Stimulated activated CD4-positive, alpha-beta T cell treated with anti-CD3 and anti-CD28 coated beads, Interleukin-4, amount 100 ng/mL, for 4 hours (primary cell): ENCODE measurements around the gene NR1H3.
"Not testable (repeated sequence)": the region's sequence is repeated elsewhere in the genome, so short reads cannot be mapped to it uniquely, and the experiment has no call there.

Source experiments
- DNase-seq, 2 experiments: peaks; one replicate each; pipeline ENCODE4 v3.0.0-alpha.2; 2020

NR1H3 gene

DNA sequence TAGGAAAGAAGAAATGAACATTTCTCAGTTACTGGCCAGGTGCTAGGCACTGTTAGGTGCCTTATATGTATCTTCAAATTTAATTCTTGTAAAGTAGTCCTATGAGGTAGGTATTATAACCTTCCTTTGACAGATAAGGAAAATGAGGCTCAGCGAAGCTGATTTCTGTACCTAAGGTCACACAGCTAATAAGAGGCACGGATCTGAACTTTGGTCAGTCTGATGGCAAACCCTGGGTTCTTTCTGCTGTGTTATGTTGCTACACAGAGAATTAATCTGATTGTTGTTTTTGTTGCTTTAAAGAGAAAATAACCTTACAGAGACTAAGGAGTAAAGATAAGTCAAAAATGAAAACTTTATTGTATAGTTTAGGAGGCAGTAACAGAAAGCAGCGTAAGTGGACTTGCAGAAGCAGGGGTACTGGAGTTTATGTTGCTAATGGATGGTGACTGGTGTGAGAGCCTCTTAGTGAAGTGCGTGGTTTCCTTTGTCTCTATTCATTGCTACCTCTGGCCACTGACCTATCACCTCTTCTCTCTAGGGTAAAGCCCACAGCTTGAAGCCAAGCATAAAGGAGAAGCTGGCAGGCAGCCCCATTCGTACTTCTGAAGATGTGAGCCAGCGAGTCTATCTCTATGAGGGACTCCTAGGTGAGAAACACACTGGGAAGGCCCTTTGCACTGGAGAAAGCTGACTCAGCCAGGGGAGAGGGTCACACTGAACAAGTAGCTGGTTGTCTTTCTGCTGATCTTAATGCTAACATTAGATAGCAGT lies 50.4 kb downstream of the NR1H3 start:
- no peak for DNase-seq

DNA sequence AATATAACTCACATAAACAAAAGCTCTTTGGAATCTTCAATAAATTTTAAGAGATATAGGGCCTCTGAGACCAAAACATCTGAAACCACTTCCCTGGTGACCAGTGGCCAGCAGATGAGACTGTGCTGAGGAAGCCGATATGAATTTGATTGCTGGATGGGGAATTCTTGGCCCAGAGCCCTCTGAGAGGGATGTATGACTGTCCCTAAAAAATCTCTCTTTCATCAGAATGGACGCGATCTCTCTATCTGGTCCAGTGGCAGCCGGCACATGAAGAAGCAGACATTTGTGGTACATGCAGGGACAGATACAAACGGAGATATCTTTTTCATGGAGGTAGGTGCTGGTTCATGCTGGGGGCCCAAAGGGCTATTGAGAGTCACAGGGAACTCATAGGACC lies 57.2 kb downstream of the NR1H3 start:
- no peak for DNase-seq

DNA sequence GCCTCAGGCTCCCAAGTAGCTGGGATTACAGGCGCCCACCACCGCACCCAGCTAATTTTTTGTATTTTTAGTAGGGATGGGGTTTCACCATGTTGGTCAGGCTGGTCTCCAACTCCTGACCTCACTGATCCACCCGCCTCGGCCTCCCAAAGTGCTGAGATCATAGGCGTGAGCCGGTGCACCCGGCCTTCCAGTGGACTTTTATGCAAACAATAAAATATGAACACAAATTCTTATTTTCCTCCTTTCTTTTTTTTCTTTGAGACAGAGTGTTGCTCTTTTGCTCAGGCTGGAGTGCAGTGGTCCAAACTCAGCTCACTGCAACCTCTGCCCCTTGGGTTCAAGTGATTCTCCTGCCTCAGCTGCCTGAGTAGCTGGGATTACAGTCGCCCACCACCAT lies 58.7 kb downstream of the NR1H3 start:
- not testable (repeated sequence) for DNase-seq

DNA sequence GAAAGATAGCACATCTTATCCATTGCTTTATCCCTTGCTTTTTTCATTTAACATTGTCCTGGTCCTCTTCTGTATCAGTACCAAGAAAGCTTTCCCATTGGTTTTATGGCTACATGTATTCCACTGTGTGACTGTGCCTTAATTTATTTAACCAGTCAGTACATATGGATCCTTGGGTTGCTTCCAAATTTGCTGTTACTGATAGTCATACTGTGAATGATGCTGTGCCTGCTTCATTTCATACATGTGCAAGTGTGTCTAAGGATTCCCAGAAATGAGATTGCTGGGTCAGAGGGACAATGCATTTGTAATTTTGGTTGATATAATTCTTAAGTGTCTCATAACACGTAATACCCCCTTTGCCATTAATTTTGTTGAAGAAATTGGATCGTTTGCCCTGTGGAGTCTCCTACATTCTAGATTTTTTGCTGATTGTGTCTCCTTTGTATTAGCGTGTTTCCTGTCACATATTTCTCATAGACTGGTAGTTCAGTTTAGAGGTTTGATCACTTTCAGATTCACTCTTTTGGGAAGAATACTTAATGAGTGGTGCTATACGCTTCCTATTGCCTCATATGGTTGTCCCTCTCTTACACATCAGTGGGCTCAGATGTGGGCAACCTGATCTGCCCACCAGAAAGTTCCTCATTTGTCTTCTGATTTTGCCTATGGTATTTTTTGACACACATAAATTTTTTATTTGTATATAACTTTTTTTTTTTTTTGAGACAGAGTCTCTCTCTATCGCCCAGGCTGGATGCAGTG lies 59.5 kb downstream of the NR1H3 start:
- DNase-seq, result no peak

DNA sequence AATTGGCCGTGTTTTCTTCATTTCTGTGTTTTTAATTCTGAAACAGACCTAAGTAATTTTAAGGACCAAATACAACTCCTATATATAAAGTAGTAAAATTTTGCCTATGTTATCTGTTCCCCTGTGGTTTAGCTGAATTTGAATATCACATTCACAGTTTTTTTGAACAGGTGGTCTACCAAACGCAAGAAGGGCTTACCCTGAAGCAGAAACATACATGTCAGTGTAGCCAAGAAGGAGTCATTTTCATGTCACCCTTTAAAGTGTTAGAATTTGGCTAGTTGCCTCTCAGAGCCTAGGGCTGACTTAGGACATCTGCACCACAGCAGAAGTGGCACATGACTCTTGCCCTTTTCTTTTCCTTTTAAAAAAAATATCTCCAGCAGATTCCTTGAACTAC lies 60.4 kb downstream of the NR1H3 start:
- no peak for DNase-seq
